HG03159 (cell line): ENCODE results near the gene ETFBKMT.
A peak's percentile ranks its signal among the peaks of the same experiment; 100 is the strongest.

Experiments used
- ATAC-seq: cut with Tn5 transposase; IDR thresholded peaks from one replicate; pipeline ENCODE4 v1.9.1; 2021; ENCODE audit warnings: mild to moderate bottlenecking, moderate library complexity; ENCODE audit not compliant: unreplicated experiment

ETFBKMT gene

GRCh38 chr12:31659087-31659942 is at the start of gene ETFBKMT:
Gene ETFBKMT (plus strand): TSS chr12:31659688. CDS start chr12:31661954, 2,266 bp downstream.
- peak; percentile 99 for ATAC-seq

- ATAC-seq = no peak
Measured at GRCh38 chr12:31612819-31613218, 46.7 kb upstream of the ETFBKMT start.

DNA sequence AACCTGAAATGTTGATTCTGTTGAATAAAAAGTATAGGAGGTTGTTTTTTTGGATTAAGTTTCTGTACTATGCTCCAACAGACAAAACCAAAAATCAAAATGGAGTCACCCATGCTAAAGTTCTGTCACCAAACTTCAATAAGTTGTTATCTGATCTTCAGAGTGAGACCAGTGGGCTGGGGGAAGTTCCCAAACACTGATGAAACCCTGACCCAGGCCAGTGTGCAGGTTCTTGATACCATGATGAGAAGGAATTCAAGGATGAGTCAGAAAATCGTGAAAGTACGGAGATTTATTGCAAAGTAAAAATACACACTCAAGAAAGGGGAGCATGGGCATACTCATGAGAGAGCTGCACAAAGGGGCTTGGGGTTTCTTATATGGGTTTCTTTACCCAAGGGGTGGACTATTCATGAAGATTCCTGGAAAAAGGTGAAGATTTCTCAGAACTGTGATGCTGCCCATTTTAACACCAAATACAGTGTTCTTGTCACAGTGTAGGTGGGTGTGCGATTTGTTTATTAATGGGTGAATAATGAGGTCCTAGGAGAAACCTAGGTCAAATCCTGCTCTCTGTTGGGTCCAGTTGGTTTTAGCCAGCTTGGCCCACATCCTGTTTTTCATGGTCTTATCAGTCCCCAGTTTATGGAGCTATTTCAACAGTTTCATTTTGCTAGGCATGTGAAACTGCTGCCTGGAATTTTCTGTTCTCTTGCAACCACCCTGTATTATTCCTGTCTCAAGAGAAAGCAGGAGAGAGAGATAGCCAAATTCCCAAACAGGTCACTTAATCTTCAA is 41.1 kb upstream of the ETFBKMT start:
- ATAC-seq = no peak

DNA sequence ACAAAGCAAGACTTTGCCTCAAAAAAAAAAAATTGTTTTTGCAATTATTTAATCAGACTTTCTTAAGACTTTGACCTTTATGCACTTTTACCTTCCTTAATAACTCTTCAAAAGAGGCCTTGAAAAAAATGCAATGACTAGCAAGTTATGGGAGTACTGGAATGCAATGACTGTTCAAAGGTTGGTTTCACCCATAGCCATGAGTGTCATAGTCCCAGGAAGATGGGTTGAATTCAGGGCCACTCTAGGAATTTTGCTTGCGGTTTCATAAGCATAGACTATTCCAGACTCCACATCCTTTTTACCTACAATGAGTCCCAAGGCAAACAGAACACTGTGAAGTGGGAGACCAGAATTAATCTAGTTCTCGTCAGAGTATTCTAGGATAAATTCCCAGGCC is 39.2 kb upstream of the ETFBKMT start:
- ATAC-seq = no peak

GRCh38 chr12:31622038-31622437 is 37.5 kb upstream of the ETFBKMT start:
- ATAC-seq = no peak

DNA sequence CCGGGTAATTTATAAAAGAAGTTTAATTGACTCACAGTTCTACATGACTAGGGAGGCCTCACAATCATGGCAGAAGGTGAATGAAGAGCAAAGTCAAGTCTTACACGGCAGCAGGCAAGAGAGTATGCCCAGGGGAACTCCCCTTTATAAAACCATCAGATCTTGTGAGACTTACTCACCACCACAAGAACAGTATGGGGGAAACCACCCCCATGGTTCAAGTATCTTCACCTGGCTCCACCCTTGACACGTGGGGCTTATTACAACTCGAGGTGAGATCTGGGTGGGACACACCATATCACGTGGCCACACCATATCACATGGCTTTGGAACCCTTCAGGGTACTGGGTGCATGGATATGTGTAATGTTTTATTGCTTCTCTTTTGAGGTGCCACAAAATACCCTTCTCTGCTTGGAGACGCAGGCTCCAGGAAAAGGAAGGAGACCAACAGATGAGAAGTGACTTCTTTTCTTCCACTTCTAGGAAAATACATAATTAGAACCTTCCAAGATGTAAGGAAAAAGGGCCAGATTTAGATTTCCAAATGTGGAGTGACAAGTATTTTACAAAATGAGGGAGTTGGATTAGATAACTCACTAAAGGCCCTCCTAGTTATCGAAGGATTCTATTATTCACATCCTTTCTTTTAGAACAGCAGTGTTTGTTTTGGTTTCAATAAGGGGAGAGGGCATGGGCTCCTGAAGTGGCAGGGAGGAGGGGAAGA is 33.1 kb upstream of the ETFBKMT start:
- ATAC-seq = no peak

DNA sequence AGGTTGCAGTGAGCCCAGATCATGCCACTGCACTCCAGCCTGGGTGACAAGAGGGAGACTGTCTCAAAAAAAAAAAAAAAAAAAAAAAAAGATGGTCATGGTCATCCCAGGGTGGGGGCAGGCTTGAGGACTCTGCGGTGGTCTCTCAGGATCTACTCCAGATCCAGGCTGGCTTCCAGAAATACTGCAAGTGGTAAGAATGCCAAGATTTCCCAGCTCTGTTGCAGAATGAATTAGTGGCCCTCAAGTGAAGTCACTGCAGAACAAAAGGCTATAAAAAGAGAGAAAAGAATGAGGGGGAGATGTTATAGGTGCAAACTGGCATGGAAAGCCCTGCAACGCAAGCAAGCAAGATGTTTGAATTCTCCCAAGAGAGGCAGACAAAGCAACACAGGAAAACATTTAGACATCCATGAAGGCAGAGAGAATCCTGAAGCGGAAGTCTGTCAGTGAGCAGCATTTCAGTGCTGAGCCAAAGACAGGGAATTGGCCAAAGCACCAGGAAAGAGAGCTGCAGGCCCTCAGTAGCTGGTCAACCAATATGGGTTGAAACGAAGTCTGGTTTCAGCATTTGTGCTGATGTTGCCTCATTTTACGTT is 31.9 kb upstream of the ETFBKMT start:
- ATAC-seq = no peak

DNA sequence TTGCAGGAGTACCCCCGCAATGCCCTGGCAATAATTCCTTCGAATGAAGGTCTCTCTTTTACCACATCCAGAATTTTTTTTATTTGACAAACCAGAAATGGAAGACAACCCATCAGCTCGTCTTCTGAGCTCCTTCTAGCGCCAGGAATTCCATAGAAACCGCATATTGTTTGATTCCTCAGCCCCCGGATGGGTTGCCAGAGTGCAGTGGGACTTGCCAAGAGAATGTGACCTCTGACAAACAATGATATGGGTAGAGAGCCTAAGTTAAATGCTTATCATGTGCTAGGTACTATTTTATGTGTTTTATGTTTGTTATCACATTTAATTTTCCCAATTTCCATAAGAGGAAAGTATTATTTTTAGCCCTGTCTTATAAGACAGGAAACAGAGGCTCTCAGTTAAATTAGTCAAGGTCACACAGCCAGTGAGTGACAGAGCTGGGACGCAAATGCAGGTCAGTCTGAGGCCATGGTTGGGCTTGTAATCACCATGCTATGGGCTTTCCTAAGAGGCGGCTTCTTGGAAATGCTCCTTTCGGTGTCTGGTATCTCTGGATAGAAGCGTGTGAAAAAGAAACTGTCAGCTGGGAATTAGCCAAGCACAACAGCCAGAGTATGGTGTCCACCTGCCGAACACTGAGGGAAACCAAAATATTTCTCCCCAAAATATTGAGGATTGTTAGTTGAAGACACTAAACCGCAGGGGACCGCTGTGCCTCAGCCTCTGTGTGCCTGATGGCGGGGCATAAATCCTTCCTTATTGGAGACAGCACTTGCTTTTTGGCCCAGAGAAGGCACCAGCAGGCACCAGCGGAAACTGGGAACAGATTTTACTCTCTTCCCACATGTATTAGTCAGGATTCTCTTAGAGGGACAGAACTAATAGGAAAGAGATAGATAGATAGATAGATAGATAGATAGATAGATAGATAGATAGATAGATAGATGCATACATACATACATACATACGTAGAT is 29.4 kb upstream of the ETFBKMT start:
- ATAC-seq = no peak

DNA sequence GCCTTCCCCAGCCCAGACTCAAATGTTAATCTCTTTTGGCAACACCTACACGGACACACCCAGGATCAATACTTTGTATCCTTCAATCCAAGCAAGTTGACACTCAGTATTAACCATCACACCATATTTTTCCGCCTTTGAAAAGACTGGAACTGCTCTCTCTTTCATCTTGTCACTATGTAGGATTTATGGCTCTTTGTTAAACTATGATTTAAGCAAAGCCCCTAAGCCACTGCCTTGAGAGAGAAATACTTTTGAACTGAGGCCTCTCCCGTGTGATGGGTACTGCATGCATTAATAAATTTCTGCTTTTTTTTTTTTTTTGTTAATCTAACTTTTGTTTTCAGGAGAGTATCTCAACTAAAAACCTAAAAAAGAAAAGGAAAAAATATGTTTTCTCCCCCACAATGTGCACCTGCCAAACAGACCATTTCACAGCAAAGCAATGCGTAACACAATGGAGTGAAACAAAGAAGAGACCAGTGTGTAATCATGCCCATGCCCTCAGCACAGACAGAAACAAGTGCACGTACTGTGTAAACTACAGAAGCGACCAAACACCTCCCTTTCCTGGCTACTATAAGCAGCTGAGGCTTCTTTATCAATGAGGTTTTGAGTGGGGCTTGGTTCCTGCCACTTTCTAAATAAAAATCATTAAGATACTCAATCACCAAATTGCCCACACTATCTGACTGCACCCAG is 28.3 kb upstream of the ETFBKMT start:
- ATAC-seq = no peak

DNA sequence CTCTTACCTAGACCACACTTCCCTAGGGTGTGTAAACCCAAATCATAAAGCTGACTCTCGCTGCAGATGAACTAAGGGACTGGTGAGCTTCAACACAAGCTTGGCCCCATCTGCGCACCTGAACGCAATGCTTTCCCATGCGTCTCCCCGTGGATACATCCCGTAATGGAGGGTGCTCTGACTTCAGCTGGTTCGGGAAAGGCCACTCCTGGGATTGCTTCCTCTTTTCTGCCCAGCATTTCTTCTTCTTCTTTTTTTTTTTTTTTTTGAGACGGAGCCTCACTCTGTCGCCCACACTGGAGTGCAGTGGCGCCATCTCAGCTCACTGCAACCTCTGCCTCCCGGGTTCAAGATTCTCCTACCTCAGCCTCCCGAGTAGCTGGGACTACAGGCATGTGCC is 27.7 kb upstream of the ETFBKMT start:
- no peak for ATAC-seq

GRCh38 chr12:31633464-31633863 is 26.0 kb upstream of the ETFBKMT start:
- ATAC-seq = no peak

DNA sequence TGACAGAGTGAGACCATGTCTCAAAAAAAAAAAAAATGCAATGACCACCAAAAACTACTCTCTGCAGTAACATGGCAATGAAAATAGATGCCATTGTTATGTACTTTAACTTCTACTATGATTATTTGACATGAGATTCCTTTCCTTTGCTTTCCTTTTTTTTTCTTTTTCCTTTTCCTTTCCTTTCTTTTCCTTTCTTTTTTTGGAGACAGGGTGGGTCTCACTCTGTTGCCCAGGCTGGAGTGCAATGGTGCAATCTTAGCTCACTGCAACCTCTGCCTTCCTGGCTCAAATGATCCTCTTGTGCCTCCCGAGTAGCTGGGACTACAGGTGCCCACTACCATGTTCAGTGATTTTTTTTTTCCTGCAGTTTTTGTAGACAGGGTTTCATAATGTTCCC is 24.9 kb upstream of the ETFBKMT start:
- no peak for ATAC-seq

DNA sequence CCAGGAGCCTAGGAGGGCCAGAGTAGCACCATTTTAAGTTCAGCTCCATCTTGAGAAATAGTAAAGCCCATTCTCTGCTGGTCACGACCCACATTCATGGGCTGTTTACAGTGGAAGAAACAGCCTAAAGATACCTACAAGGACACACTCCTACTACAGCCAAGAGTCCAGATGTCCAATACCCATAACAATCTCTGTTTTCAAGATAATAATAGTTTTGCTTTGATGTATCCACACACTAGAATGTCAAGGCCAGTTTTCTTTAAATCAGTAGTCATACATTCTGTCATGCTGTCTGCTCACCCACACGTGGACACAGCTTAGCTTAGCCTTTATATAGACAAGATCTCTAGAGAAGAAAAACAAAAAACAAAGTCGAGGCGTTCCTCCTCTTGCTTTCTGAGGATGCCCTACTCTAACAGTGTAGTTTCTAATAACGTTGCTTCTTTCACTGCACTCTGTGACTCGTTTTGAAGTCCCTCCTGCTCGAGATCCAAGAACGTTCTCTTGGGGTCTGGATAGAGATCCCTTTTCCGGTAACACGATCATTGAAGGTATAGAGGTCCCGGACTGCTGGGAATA is 17.9 kb upstream of the ETFBKMT start:
- no peak for ATAC-seq

DNA sequence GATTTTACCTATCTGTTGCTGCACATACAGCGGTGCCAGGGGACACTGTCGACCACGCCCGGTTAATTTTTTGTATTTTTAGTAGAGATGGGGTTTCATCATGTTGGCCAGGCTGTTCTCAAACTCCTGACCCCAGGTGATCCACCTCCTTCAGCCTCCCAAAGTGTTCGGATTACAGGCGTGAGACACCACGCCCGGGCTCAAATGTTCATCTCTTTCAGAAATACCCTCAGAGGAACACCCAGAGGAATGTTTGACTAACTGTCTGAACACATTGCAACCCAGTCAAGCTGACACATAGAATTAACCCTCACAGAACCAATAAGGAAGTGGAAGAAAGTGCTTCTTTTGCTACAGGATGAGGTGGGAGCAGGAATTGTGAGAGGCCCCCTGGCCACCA is 15.0 kb upstream of the ETFBKMT start:
- ATAC-seq = no peak

DNA sequence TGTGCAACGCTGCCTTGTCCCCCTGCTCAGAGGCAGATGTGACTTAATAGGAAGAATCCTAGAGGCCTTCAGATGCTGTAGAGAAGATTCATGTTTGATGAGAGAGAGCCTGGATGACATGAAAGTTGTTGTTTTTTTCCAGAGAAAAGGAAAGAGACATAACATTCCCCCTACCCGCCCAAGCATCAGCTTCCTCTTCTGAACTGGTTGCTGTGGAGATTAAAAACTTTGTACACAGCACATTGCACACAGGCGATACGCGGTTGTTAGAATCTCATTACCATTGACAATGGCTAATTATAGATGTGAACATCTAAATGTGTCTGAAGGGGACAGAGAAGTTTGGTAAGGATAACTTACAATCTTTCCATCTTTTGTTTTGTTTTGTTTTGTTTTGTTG is 13.6 kb upstream of the ETFBKMT start:
- ATAC-seq = no peak

DNA sequence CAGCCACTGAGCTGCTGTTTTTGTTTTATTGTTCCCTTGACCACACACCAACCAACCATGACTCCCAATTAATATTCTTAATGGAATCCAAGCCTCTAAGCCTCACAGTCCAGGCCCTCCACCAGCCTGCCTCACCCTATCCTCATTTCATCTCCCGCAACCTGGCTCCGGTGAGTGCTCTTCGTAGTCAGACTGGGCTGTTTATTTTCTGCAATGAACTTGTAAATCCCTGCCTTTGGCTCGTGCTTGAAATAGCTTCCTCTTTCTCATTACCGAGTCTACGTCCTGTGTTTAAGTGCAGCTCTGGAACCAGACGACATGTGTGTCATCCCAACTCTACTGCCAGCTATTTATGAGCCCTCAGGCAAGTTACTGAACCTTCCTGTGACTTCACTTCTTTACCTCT is 12.4 kb upstream of the ETFBKMT start:
- no peak for ATAC-seq

DNA sequence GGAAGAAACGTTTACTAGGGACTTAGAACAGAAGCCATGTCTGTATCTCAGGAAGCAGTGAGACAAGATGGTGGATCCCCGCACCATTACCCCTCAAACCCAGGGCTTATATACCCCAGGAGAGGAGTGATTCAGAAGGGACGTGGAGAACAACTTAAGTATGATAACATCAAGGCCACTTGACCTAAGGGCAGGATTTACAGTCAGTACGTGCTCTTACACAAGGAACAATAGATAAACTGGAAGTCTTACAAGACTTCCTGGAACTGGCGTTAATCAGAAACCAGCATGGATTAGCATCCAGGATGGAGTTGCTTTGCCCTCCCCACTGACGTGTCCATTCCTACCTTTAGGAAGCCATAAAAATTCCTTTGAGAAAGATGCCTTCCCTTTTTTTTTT is 8.6 kb upstream of the ETFBKMT start:
- no peak for ATAC-seq

DNA sequence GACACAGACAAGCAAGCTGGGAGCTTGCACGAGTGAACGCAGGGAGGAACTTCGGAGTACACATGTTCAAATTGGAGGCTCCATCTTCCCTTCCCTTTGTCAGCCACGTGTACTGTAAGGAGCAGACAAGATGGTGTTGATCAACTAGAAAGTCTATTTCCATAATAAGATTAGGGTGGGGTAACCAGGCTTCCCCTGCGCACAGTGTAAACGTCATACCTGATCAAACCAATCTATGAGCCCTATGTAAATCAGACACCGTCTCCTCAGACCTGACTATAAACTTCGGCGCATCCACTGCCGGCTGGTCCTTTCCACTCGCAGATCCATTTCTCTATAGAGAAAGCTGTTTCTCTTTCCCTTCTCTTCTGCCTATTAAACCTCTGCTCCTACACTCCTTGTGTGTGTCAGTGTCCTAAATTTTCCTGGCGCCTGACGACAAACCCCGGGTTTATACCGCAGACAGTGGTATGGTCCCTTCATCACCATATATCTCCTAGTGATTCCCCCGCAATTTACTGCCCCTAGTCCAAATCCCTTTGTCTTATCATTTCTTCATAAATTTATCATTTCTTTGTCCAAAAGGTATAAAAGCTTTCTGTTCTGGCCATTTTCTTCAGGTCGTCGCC is 7.5 kb upstream of the ETFBKMT start:
- ATAC-seq = no peak
